Measurements from ENCODE around the gene FLT3LG.

- TF ChIP-seq CTCF (conservative IDR thresholded peaks at IDR 0.05; ENCODE audit: low read length) = no peak
- no peak for TF ChIP-seq EZH2phosphoT487 (IDR thresholded peaks at IDR 0.05; ENCODE audit: borderline replicate concordance, low read depth, low read length)
Measured at GRCh38 chr19:49432141-49433073, 41.6 kb upstream of the FLT3LG start.

Data from OCI-LY7 (cell line).